ENCODE data around the gene DACH1.

GRCh38 chr13:71865874-71866334 lies 1.1 kb downstream of the DACH1 start:
- TF ChIP-seq, protein P1, sequence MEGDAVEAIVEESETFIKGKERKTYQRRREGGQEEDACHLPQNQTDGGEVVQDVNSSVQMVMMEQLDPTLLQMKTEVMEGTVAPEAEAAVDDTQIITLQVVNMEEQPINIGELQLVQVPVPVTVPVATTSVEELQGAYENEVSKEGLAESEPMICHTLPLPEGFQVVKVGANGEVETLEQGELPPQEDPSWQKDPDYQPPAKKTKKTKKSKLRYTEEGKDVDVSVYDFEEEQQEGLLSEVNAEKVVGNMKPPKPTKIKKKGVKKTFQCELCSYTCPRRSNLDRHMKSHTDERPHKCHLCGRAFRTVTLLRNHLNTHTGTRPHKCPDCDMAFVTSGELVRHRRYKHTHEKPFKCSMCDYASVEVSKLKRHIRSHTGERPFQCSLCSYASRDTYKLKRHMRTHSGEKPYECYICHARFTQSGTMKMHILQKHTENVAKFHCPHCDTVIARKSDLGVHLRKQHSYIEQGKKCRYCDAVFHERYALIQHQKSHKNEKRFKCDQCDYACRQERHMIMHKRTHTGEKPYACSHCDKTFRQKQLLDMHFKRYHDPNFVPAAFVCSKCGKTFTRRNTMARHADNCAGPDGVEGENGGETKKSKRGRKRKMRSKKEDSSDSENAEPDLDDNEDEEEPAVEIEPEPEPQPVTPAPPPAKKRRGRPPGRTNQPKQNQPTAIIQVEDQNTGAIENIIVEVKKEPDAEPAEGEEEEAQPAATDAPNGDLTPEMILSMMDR (IDR thresholded peaks at IDR 0.05; ENCODE audit: insufficient read depth, low read length), result no peak
- TF ChIP-seq POLR2AphosphoS5 (IDR thresholded peaks at IDR 0.05; ENCODE audit: low read depth), result no peak
